H9 (cell line): Measurements from ENCODE around the gene SIGLEC1. TPM values are rescaled to one million over a fixed set of nuclear protein-coding genes. Genes with fewer than 3 reads are reported as not detected.
A peak's percentile ranks its signal among the peaks of the same experiment; 100 is the strongest.

Source experiments
- DNase-seq: peaks from one replicate; pipeline ENCODE4 v3.0.0-alpha.2; 2017
- H2AFZ ChIP-seq: one replicate; pipeline ENCODE4 v1.6.1; 2013; ENCODE audit warnings: mild to moderate bottlenecking, low read length, control low read depth, moderate library complexity
- H2AK5ac ChIP-seq: 2 replicates; pipeline ENCODE4 v1.6.1; 2013; ENCODE audit warnings: low read length, control low read depth, mixed read lengths; ENCODE audit not compliant: insufficient read length
- H2BK120ac ChIP-seq: one replicate; pipeline ENCODE4 v1.6.1; 2013; ENCODE audit warnings: low read depth, mild to moderate bottlenecking, low read length, control low read depth, inconsistent platforms; ENCODE audit not compliant: poor library complexity, severe bottlenecking
- H2BK12ac ChIP-seq: 2 replicates; pipeline ENCODE4 v1.6.1; 2013; ENCODE audit warnings: low read length, control low read depth, mixed read lengths, low read depth; ENCODE audit not compliant: insufficient read length
- H2BK15ac ChIP-seq: 2 replicates; pipeline ENCODE4 v1.6.1; 2013; ENCODE audit warnings: low read depth, low read length, control low read depth
- H2BK20ac ChIP-seq: one replicate; pipeline ENCODE4 v1.6.1; 2013; ENCODE audit warnings: low read depth, mild to moderate bottlenecking, low read length, control low read depth, inconsistent platforms; ENCODE audit not compliant: poor library complexity, severe bottlenecking
- H2BK5ac ChIP-seq: 2 replicates; pipeline ENCODE4 v1.6.1; 2013; ENCODE audit warnings: low read length, control low read depth, mixed read lengths; ENCODE audit not compliant: insufficient read length
- H3K14ac ChIP-seq: 2 replicates; pipeline ENCODE4 v1.6.1; 2013; ENCODE audit warnings: low read length, control low read depth; ENCODE audit not compliant: insufficient read depth
- H3K18ac ChIP-seq: 2 replicates; pipeline ENCODE4 v1.6.1; 2013; ENCODE audit warnings: low read depth, mild to moderate bottlenecking, mixed read lengths, low read length, control low read depth; ENCODE audit not compliant: insufficient read length
- H3K23ac ChIP-seq: 2 replicates; pipeline ENCODE4 v1.6.1; 2013; ENCODE audit warnings: low read length, control low read depth, mixed read lengths, low read depth; ENCODE audit not compliant: insufficient read length
- H3K23me2 ChIP-seq: 2 replicates; pipeline ENCODE4 v1.6.1; 2013; ENCODE audit warnings: low read depth, mild to moderate bottlenecking, mixed read lengths, low read length, control low read depth; ENCODE audit not compliant: insufficient read length, poor library complexity, severe bottlenecking
- H3K27ac ChIP-seq: 2 replicates; pipeline ENCODE4 v1.5.1; 2013; ENCODE audit warnings: low read length, control low read depth, mixed read lengths, low read depth; ENCODE audit not compliant: insufficient read length
- H3K27me3 ChIP-seq: 2 replicates; pipeline ENCODE4 v1.6.1; 2013; ENCODE audit warnings: low read length, control low read depth, inconsistent platforms; ENCODE audit not compliant: insufficient read depth
- H3K4ac ChIP-seq: 2 replicates; pipeline ENCODE4 v1.6.1; 2013; ENCODE audit warnings: low read depth, mild to moderate bottlenecking, control low read depth, inconsistent platforms, low read length, moderate library complexity
- H3K4me1 ChIP-seq: 2 replicates; pipeline ENCODE4 v1.6.1; 2013; ENCODE audit warnings: low read length, control low read depth, inconsistent platforms; ENCODE audit not compliant: insufficient read depth
- H3K4me2 ChIP-seq: 2 replicates; pipeline ENCODE4 v1.6.1; 2013; ENCODE audit warnings: low read length, control low read depth, mixed read lengths; ENCODE audit not compliant: insufficient read length, insufficient read depth
- H3K56ac ChIP-seq: 2 replicates; pipeline ENCODE4 v1.6.1; 2013; ENCODE audit warnings: low read depth, mild to moderate bottlenecking, mixed read lengths, low read length, control low read depth; ENCODE audit not compliant: insufficient read length
- H3K79me1 ChIP-seq: 2 replicates; pipeline ENCODE4 v1.6.1; 2013; ENCODE audit warnings: low read depth, mild to moderate bottlenecking, moderate library complexity, low read length, control low read depth, inconsistent platforms; ENCODE audit not compliant: insufficient read depth, poor library complexity, severe bottlenecking
- H3K79me2 ChIP-seq: 2 replicates; pipeline ENCODE4 v1.6.1; 2013; ENCODE audit warnings: low read length, control low read depth, inconsistent platforms; ENCODE audit not compliant: insufficient read depth
- H3K9ac ChIP-seq: 2 replicates; pipeline ENCODE4 v1.6.1; 2013; ENCODE audit warnings: low read length, control low read depth, mixed read lengths; ENCODE audit not compliant: insufficient read length; ENCODE audit errors: extremely low read depth
- H3K9me3 ChIP-seq: one replicate; pipeline ENCODE4 v1.6.1; 2013; ENCODE audit warnings: low read depth, low read length, inconsistent platforms; ENCODE audit not compliant: control insufficient read depth
- H3T11ph ChIP-seq: one replicate; pipeline ENCODE4 v1.6.1; 2013; ENCODE audit warnings: mild to moderate bottlenecking, low read length, control low read depth, inconsistent platforms
- H4K20me1 ChIP-seq: one replicate; pipeline ENCODE4 v1.6.1; 2013; ENCODE audit not compliant: control insufficient read depth, insufficient read length, insufficient read depth
- H4K5ac ChIP-seq: 2 replicates; pipeline ENCODE4 v1.6.1; 2013; ENCODE audit warnings: low read depth, mild to moderate bottlenecking, mixed read lengths, low read length, control low read depth; ENCODE audit not compliant: insufficient read length
- H4K8ac ChIP-seq: replicated peaks from 2 replicates; pipeline ENCODE4 v1.6.1; 2013; ENCODE audit warnings: low read length, control low read depth, mixed read lengths, low read depth; ENCODE audit not compliant: insufficient read length
- H4K91ac ChIP-seq: 2 replicates; pipeline ENCODE4 v1.6.1; 2013; ENCODE audit warnings: low read depth, mild to moderate bottlenecking, moderate library complexity, mixed read lengths, low read length, control low read depth; ENCODE audit not compliant: insufficient read length
- H3K27ac Mint-ChIP-seq, 3 experiments: 2 replicates in 2 of 3; 3 replicates in 1 of 3; pipeline ENCODE4 v1.8.0; 2020 to 2021; ENCODE audit warnings: mixed read lengths in 3 of 3, mild to moderate bottlenecking in 1 of 3, moderate library complexity in 1 of 3
- H3K27me3 Mint-ChIP-seq: 2 replicates; pipeline ENCODE4 v1.8.0; 2021; ENCODE audit warnings: low read depth, mild to moderate bottlenecking, moderate library complexity, mixed read lengths
- H3K36me3 Mint-ChIP-seq, 3 experiments: 2 replicates in 2 of 3; 3 replicates in 1 of 3; pipeline ENCODE4 v1.8.0; 2020 to 2021; ENCODE audit warnings: low read depth in 3 of 3, mixed read lengths in 3 of 3; ENCODE audit not compliant: insufficient read depth in 1 of 3
- H3K4me1 Mint-ChIP-seq, 2 experiments: 2 replicates each; pipeline ENCODE4 v1.8.0; 2020; ENCODE audit warnings: mixed read lengths in 2 of 2
- H3K4me3 Mint-ChIP-seq, 2 experiments: 2 replicates in 1 of 2; 3 replicates in 1 of 2; pipeline ENCODE4 v1.8.0; 2020 to 2021; ENCODE audit warnings: mild to moderate bottlenecking in 2 of 2, mixed read lengths in 2 of 2, moderate library complexity in 1 of 2
- H3K9me3 Mint-ChIP-seq, 2 experiments: 2 replicates in 1 of 2; 3 replicates in 1 of 2; pipeline ENCODE4 v1.8.0; 2020; ENCODE audit warnings: mild to moderate bottlenecking in 2 of 2, mixed read lengths in 2 of 2, moderate library complexity in 1 of 2
- WGBS: extraction: QIAGEN DNeasy Blood & Tissue Kit; methylation state at CpG from one replicate; pipeline ENCODE4 v1.1.7; 2013; ENCODE audit warnings: missing lambda C conversion rate, low lambda C conversion rate, mixed read lengths; ENCODE audit not compliant: insufficient read length; ENCODE audit errors: extremely low coverage; 5-methylcytosine and 5-hydroxymethylcytosine counted together
- total RNA-seq: library from RNA; stranded (reverse); gene quantifications from 2 replicates; pipeline ENCODE4 v1.2.1, GENCODE V29; 2021
- TF ChIP-seq, protein P1 (sequence below): fragments of 200-600 bp; sonication (generic); conservative IDR thresholded peaks from 3 replicates; pipeline ENCODE4 v1.8.0; 2021; ENCODE audit warnings: antibody characterized with exemption, mild to moderate bottlenecking

SIGLEC1 gene
- total RNA-seq, 1 experiment from 2014 or later = not detected

DNA sequence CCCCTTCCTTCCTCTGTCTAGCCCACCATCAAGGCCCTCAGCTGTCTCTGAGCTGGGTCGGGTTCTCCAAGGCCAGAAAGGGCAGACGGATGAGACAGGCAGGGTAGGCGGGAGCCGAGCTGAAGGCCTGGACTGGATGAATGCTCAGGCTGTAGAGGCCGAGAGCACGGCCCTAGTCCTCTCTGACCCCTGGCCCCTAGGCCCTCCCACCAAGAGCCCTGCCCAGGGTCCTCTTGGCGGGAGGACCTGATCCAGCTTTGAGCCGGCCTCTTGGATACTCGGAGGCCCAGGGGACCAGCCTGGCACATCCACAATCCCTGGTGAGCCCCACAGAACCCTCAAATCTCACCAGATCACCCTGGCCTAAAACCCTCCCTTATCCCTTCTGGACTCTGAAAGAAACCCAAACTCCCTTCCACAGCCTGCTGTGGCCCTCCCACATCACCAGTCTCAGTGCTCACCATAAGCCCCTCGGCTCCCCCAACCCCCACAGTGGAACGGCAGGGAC is 47.0 kb upstream of the SIGLEC1 start:
- no peak overlapping the region for H3K56ac ChIP-seq
- H3K9me3 Mint-ChIP-seq = no peaks in the 10 kb centered on the region
- H4K91ac ChIP-seq = no peak overlapping the region
- H3K4me1 ChIP-seq = no peaks in the 10 kb centered on the region
- no peaks in the 10 kb centered on the region for H3K9me3 ChIP-seq
- H3K4ac ChIP-seq = no peak overlapping the region
- H3K4me3 Mint-ChIP-seq = peak overlapping the region in 1 of 2 experiments; percentile 13; a peak in 1 of 5 replicates
- H3K4me1 Mint-ChIP-seq = peaks cover 0 to 6% of the 10 kb centered on the region in 2 experiments; a peak in 3 of 4 replicates
- no peak overlapping the region for H4K5ac ChIP-seq
- no peak overlapping the region for H3K4me2 ChIP-seq
- no peaks in the 10 kb centered on the region for H4K20me1 ChIP-seq
- TF ChIP-seq, protein P1, sequence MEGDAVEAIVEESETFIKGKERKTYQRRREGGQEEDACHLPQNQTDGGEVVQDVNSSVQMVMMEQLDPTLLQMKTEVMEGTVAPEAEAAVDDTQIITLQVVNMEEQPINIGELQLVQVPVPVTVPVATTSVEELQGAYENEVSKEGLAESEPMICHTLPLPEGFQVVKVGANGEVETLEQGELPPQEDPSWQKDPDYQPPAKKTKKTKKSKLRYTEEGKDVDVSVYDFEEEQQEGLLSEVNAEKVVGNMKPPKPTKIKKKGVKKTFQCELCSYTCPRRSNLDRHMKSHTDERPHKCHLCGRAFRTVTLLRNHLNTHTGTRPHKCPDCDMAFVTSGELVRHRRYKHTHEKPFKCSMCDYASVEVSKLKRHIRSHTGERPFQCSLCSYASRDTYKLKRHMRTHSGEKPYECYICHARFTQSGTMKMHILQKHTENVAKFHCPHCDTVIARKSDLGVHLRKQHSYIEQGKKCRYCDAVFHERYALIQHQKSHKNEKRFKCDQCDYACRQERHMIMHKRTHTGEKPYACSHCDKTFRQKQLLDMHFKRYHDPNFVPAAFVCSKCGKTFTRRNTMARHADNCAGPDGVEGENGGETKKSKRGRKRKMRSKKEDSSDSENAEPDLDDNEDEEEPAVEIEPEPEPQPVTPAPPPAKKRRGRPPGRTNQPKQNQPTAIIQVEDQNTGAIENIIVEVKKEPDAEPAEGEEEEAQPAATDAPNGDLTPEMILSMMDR = no peak
- no CpG with 5 or more reads among the region's 11 CpGs for whole genome bisulfite sequencing
- H2AK5ac ChIP-seq = no peak overlapping the region
- no peak overlapping the region for H2BK20ac ChIP-seq
- peak overlapping the region in 2 of 3 experiments; percentile 2 to 32; a peak in 3 of 7 replicates for H3K27ac Mint-ChIP-seq
- H3K23ac ChIP-seq = no peak overlapping the region
- H2AFZ ChIP-seq = no peak overlapping the region
- no peak overlapping the region for H3K18ac ChIP-seq
- peaks cover 2% of the 10 kb centered on the region for H3K23me2 ChIP-seq
- no peak overlapping the region for H4K8ac ChIP-seq
- peaks cover 3% of the 10 kb centered on the region for H3K79me1 ChIP-seq
- H2BK5ac ChIP-seq = no peak overlapping the region
- H3K14ac ChIP-seq = no peak overlapping the region
- H2BK15ac ChIP-seq = no peak overlapping the region
- H2BK12ac ChIP-seq = no peak overlapping the region
- H3K79me2 ChIP-seq = no peaks in the 10 kb centered on the region
- H3K27me3 ChIP-seq = no peaks in the 10 kb centered on the region
- no peak for DNase-seq
- no peak overlapping the region for H3K9ac ChIP-seq
- H3K36me3 Mint-ChIP-seq = peaks cover 20 to 35% (median 29%) of the 10 kb centered on the region in 3 experiments; a peak in 6 of 7 replicates
- H3T11ph ChIP-seq = no peak overlapping the region
- no peaks in the 10 kb centered on the region for H3K27me3 Mint-ChIP-seq
- no peak overlapping the region for H3K27ac ChIP-seq
- no peak overlapping the region for H2BK120ac ChIP-seq
